ENCODE results near the gene ARSG. TPM values are rescaled to one million over a fixed set of nuclear protein-coding genes. Genes with fewer than 3 reads are reported as not detected.

Gene ARSG
- total RNA-seq, 4 donors from 2014 or later = 4.3 to 16.8 (median 7.8) TPM

- TF ChIP-seq POLR2A (IDR thresholded peaks at IDR 0.05) = no peak
- no peak for TF ChIP-seq CTCF (IDR thresholded peaks at IDR 0.05)
- no peak for DNase-seq (ENCODE audit: low spot score in 2 of 2)
- intact Hi-C loops (cut with DNase I; ENCODE audit: low total_unique reads) = loop anchor here (10.0 kb wide), 3 partner anchors 196 to 496 kb away; no protein-coding TSS in a partner anchor
- H3K4me3 ChIP-seq (ENCODE audit: low read depth, poor library complexity, severe bottlenecking) = no peak overlapping the region
Observed at GRCh38 chr17:68460715-68461114, 169.4 kb downstream of the ARSG start.

- H3K4me3 ChIP-seq (ENCODE audit: low read depth, poor library complexity, severe bottlenecking) = no peak overlapping the region
- DNase-seq (ENCODE audit: low spot score in 2 of 2) = no peak
- 81 to 97% methylated on average over 1 of the region's 1 CpG for WGBS, 2 donors
- intact Hi-C loops (cut with DNase I; ENCODE audit: low total_unique reads) = loop anchor here (10.0 kb wide), 3 partner anchors 196 to 496 kb away; no protein-coding TSS in a partner anchor
- TF ChIP-seq POLR2A (IDR thresholded peaks at IDR 0.05) (no peak), CTCF (IDR thresholded peaks at IDR 0.05) (no peak)
Observed at GRCh38 chr17:68461122-68461539, 169.8 kb downstream of the ARSG start.

GRCh38 chr17:68461589-68461988 is 170.3 kb downstream of the ARSG start:
- intact Hi-C loops (cut with DNase I; ENCODE audit: low total_unique reads) = loop anchor here (10.0 kb wide), 3 partner anchors 197 to 497 kb away; no protein-coding TSS in a partner anchor
- DNase-seq (ENCODE audit: low spot score in 2 of 2) = no peak
- TF ChIP-seq POLR2A (IDR thresholded peaks at IDR 0.05) (no peak), CTCF (IDR thresholded peaks at IDR 0.05) (no peak)
- WGBS, 2 donors = 26 to 30% methylated on average over 5 of the region's 5 CpGs
- H3K4me3 ChIP-seq (ENCODE audit: low read depth, poor library complexity, severe bottlenecking) = no peak overlapping the region

GRCh38 chr17:68462381-68463210 is 171.3 kb downstream of the ARSG start:
- TF ChIP-seq POLR2A (IDR thresholded peaks at IDR 0.05) (no peak), CTCF (IDR thresholded peaks at IDR 0.05) (peak in 1 of 3 donors; percentile 64)
- H3K4me3 ChIP-seq (ENCODE audit: low read depth, poor library complexity, severe bottlenecking) = no peak overlapping the region
- peak; percentile 72 to 89 for DNase-seq (ENCODE audit: low spot score in 2 of 2)
- WGBS, 2 donors = 34 to 40% methylated on average over 15 of the region's 15 CpGs
- intact Hi-C loops (cut with DNase I; ENCODE audit: low total_unique reads) = loop anchor here (10.0 kb wide), 3 partner anchors 198 to 498 kb away; no protein-coding TSS in a partner anchor

GRCh38 chr17:68463211-68464019 is 172.1 kb downstream of the ARSG start:
- DNase-seq (ENCODE audit: low spot score in 2 of 2) = no peak
- 42 to 47% methylated on average over 6 of the region's 6 CpGs for WGBS, 2 donors
- no peak overlapping the region for H3K4me3 ChIP-seq (ENCODE audit: low read depth, poor library complexity, severe bottlenecking)
- no peak for TF ChIP-seq CTCF (IDR thresholded peaks at IDR 0.05)
- TF ChIP-seq POLR2A (IDR thresholded peaks at IDR 0.05) = no peak
- intact Hi-C loops (cut with DNase I; ENCODE audit: low total_unique reads) = loop anchor here (10.0 kb wide), 3 partner anchors 199 to 499 kb away; no protein-coding TSS in a partner anchor
